Measurements from ENCODE around the gene NETO1. TPM values are rescaled to one million over a fixed set of nuclear protein-coding genes. Genes with fewer than 3 reads are reported as not detected.

The NETO1 gene
- polyA plus RNA-seq, 2 of the 4 experiments (the other 2 are of a cell fraction): 0.04 TPM; not detected in 1

- TF ChIP-seq PHF8 (IDR thresholded peaks at IDR 0.05; ENCODE audit: borderline replicate concordance, low read depth) (no peak), MAFK (IDR thresholded peaks at IDR 0.05; ENCODE audit: partially characterized antibody) (peak; percentile 77)
- Histone ChIP-seq H3K4me1 (no peaks in the 10 kb centered on the region), H3K9me3 (no peaks in the 10 kb centered on the region), H3K27ac (no peak overlapping the region), H3K4me3 (no peak overlapping the region), H3K4me2 (no peak overlapping the region)
- ATAC-seq: no peak
- no peak for FAIRE-seq
- CTCF ChIA-PET: no interaction called here
- DNase-seq (ENCODE audit: low read depth in 1 of 2, low spot score in 1 of 2): no peak
- POLR2A ChIA-PET: no interaction called here
- WGBS (ENCODE audit: missing lambda C conversion rate): 26% methylated on average over 3 of the region's 3 CpGs
Observed at GRCh38 chr18:72898870-72899269, 31.1 kb upstream of the NETO1 start.

- FAIRE-seq: no peak
- WGBS (ENCODE audit: missing lambda C conversion rate): 19% methylated on average over 2 of the region's 2 CpGs
- DNase-seq (ENCODE audit: low read depth in 1 of 2, low spot score in 1 of 2): no peak
Observed at GRCh38 chr18:72895548-72895947, 27.8 kb upstream of the NETO1 start.

GRCh38 chr18:72878561-72878960, 10.8 kb upstream of the NETO1 start:
- FAIRE-seq (no peak), ATAC-seq (no peak)

More at GRCh38 chr18:72895548-72895947, 27.8 kb upstream of the NETO1 start:
- H3K4me1 ChIP-seq: no peaks in the 10 kb centered on the region
- ChIA-PET CTCF (no interaction called here), POLR2A (no interaction called here)
- H3K4me3 ChIP-seq: no peak overlapping the region
- no peak overlapping the region for H3K4me2 ChIP-seq
- ATAC-seq: no peak
- H3K27ac ChIP-seq: no peak overlapping the region
- TF ChIP-seq HOXB5 (CRISPR knock-in tag; IDR thresholded peaks at IDR 0.05) (no peak), CTCF (IDR thresholded peaks at IDR 0.05) (no peak), GATA3 (IDR thresholded peaks at IDR 0.05; ENCODE audit: borderline replicate concordance) (no peak), ZNF302 (CRISPR knock-in tag; IDR thresholded peaks at IDR 0.05) (no peak), MAFK (IDR thresholded peaks at IDR 0.05; ENCODE audit: partially characterized antibody) (no peak), TP53 (CRISPR knock-in tag; IDR thresholded peaks at IDR 0.05) (no peak)
- no peaks in the 10 kb centered on the region for H3K9me3 ChIP-seq

GRCh38 chr18:72878143-72878542, 10.4 kb upstream of the NETO1 start:
- Histone ChIP-seq H3K4me3 (no peak overlapping the region), H3K9me3 (no peaks in the 10 kb centered on the region), H3K27ac (no peak overlapping the region), H3K4me1 (no peaks in the 10 kb centered on the region), H3K4me2 (no peak overlapping the region)
- DNase-seq (ENCODE audit: low read depth in 1 of 2, low spot score in 1 of 2): no peak
- no peak for ATAC-seq
- FAIRE-seq: no peak
- 17% methylated on average over 2 of the region's 2 CpGs for WGBS (ENCODE audit: missing lambda C conversion rate)
- ChIA-PET POLR2A (no interaction called here), CTCF (no interaction called here)
- TF ChIP-seq HOXA7 (CRISPR knock-in tag; IDR thresholded peaks at IDR 0.05) (no peak), CBX2 (IDR thresholded peaks at IDR 0.05; ENCODE audit: borderline replicate concordance, low read depth) (no peak), TFCP2L1 (CRISPR knock-in tag; IDR thresholded peaks at IDR 0.05) (no peak), JUNB (IDR thresholded peaks at IDR 0.05) (no peak), ZC3H11A (IDR thresholded peaks at IDR 0.05) (no peak), CTCF (IDR thresholded peaks at IDR 0.05) (no peak), KDM5A (IDR thresholded peaks at IDR 0.05) (no peak), GATA3 (IDR thresholded peaks at IDR 0.05; ENCODE audit: borderline replicate concordance) (no peak), CEBPB (IDR thresholded peaks at IDR 0.05) (no peak), RCOR1 (IDR thresholded peaks at IDR 0.05; ENCODE audit: low read depth, low read length) (no peak), EP300 (IDR thresholded peaks at IDR 0.05) (no peak), MAX (IDR thresholded peaks at IDR 0.05) (no peak)

More at GRCh38 chr18:72878561-72878960, 10.8 kb upstream of the NETO1 start:
- no peak for DNase-seq (ENCODE audit: low read depth in 1 of 2, low spot score in 1 of 2)
- Histone ChIP-seq H3K27ac (no peak overlapping the region), H3K4me1 (no peaks in the 10 kb centered on the region), H3K4me3 (no peak overlapping the region), H3K4me2 (no peak overlapping the region), H3K9me3 (no peaks in the 10 kb centered on the region)
- 29% methylated on average over 3 of the region's 3 CpGs for WGBS (ENCODE audit: missing lambda C conversion rate)
- CTCF ChIA-PET: no interaction called here
- POLR2A ChIA-PET: no interaction called here
- TF ChIP-seq HDAC2 (IDR thresholded peaks at IDR 0.05): no peak
- TF ChIP-seq PHF8 (IDR thresholded peaks at IDR 0.05; ENCODE audit: borderline replicate concordance, low read depth): no peak
- no peak for TF ChIP-seq CBX8 (IDR thresholded peaks at IDR 0.05)
- TF ChIP-seq HOXA7 (CRISPR knock-in tag; IDR thresholded peaks at IDR 0.05): no peak
- no peak for TF ChIP-seq RARB (CRISPR knock-in tag; IDR thresholded peaks at IDR 0.05)
- TF ChIP-seq BHLHE40 (IDR thresholded peaks at IDR 0.05; ENCODE audit: low read depth, low read length): no peak
- TF ChIP-seq USF2 (IDR thresholded peaks at IDR 0.05): no peak
- no peak for TF ChIP-seq E2F6 (IDR thresholded peaks at IDR 0.05; ENCODE audit: borderline replicate concordance, low read depth)
- no peak for TF ChIP-seq JUN (IDR thresholded peaks at IDR 0.05)
- TF ChIP-seq SMC3 (IDR thresholded peaks at IDR 0.05): no peak
- TF ChIP-seq ZC3H11A (IDR thresholded peaks at IDR 0.05): no peak
- TF ChIP-seq ZFP36 (IDR thresholded peaks at IDR 0.05; ENCODE audit: borderline replicate concordance, partially characterized antibody): no peak
- TF ChIP-seq KDM1A (IDR thresholded peaks at IDR 0.05; ENCODE audit: low read depth): no peak
- TF ChIP-seq CHD2 (IDR thresholded peaks at IDR 0.05; ENCODE audit: low read length, partially characterized antibody): no peak
- no peak for TF ChIP-seq HEYL (CRISPR knock-in tag; IDR thresholded peaks at IDR 0.05)
- TF ChIP-seq TP53 (CRISPR knock-in tag; IDR thresholded peaks at IDR 0.05): no peak
- TF ChIP-seq EP300 (IDR thresholded peaks at IDR 0.05): no peak
- no peak for TF ChIP-seq NPAS2 (CRISPR knock-in tag; IDR thresholded peaks at IDR 0.05; ENCODE audit: borderline replicate concordance)
